ENCODE results near the gene CDC42EP2.

DNA sequence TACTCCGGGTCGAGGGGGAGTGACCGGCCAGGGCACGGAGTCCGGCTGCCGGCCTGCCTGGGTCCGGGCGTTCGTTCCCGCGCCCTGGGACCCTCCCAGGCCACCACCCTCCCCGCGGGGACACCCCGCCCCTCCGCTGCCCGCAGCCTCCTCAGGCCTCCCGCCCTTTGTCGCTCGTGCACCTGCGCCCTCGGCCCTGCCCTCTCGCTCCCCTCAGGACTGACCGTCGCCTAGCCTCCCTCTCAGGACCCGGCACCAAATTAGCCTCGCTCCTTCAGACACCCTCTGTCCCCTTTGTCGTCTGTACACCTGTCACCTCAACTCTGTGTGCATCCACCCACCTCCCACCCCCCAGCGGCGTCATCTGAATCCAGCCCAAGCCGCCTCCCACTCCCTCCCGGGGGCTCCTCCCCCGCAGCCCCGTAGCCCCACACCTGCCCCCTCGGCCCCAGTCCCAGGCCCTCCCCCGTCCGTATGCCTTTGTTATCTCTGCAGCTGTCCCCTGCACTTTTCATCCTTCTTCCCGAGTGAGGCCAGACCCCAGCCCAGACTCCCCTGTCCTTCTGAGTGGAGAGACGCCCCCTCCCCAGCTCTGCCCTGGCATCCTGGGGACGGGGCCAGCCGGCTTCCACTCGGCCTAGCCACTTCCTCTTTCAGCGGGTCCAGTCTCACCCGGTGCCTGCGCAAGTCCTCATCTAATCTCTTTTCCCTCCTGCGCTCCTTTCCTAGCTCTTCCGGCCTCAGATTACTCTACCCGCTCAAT is 40.5 kb downstream of the CDC42EP2 start:
- TF ChIP-seq NR3C1 (IDR thresholded peaks at IDR 0.05) (no peak), CHD2 (IDR thresholded peaks at IDR 0.05; ENCODE audit: low read length, partially characterized antibody) (no peak), POLR2A (IDR thresholded peaks at IDR 0.05; ENCODE audit: low read length) (no peak), JUNB (IDR thresholded peaks at IDR 0.05) (no peak), HOXA7 (CRISPR knock-in tag; IDR thresholded peaks at IDR 0.05) (no peak), CEBPB (IDR thresholded peaks at IDR 0.05) (no peak), BHLHE40 (IDR thresholded peaks at IDR 0.05; ENCODE audit: low read depth, low read length) (no peak), RAD21 (conservative IDR thresholded peaks at IDR 0.05 in 1 of 2, IDR thresholded peaks at IDR 0.05 in 1 of 2) (no peak), MYC (IDR thresholded peaks at IDR 0.05; ENCODE audit: borderline replicate concordance, low read length) (no peak), EP300 (IDR thresholded peaks at IDR 0.05) (no peak)
- TF ChIP-seq, protein P1, sequence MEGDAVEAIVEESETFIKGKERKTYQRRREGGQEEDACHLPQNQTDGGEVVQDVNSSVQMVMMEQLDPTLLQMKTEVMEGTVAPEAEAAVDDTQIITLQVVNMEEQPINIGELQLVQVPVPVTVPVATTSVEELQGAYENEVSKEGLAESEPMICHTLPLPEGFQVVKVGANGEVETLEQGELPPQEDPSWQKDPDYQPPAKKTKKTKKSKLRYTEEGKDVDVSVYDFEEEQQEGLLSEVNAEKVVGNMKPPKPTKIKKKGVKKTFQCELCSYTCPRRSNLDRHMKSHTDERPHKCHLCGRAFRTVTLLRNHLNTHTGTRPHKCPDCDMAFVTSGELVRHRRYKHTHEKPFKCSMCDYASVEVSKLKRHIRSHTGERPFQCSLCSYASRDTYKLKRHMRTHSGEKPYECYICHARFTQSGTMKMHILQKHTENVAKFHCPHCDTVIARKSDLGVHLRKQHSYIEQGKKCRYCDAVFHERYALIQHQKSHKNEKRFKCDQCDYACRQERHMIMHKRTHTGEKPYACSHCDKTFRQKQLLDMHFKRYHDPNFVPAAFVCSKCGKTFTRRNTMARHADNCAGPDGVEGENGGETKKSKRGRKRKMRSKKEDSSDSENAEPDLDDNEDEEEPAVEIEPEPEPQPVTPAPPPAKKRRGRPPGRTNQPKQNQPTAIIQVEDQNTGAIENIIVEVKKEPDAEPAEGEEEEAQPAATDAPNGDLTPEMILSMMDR (IDR thresholded peaks at IDR 0.05), result no peak
- TF ChIP-seq, protein P2, sequence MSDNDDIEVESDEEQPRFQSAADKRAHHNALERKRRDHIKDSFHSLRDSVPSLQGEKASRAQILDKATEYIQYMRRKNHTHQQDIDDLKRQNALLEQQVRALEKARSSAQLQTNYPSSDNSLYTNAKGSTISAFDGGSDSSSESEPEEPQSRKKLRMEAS (IDR thresholded peaks at IDR 0.05), result 0 out of 2 replicates have a peak, but pooled peaks have one; percentile 7

All from A549 (cell line).